ENCODE measurements around the gene SOS2.

DNA sequence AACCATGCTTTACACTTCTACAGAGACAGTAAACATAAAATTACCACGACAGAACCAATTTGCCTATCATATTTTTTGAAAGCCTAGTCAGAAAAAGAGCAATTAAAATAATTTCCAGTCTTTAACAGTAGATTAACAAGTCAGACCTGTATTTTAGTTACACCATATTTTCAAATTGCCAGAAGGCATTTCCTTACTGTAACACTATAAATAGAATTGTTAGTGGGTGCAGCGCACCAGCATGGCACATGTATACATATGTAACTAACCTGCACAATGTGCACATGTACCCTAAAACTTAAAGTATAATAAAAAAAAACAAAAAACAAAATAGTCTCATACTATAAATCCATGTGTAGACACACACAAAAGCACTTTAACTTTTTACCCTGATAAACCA, 16.0 kb downstream of the SOS2 start:
- TF ChIP-seq POLR2AphosphoS5 (IDR thresholded peaks at IDR 0.05) (no peak), POLR2A (IDR thresholded peaks at IDR 0.05) (no peak), EP300 (IDR thresholded peaks at IDR 0.05) (no peak)
- TF ChIP-seq, protein P1, sequence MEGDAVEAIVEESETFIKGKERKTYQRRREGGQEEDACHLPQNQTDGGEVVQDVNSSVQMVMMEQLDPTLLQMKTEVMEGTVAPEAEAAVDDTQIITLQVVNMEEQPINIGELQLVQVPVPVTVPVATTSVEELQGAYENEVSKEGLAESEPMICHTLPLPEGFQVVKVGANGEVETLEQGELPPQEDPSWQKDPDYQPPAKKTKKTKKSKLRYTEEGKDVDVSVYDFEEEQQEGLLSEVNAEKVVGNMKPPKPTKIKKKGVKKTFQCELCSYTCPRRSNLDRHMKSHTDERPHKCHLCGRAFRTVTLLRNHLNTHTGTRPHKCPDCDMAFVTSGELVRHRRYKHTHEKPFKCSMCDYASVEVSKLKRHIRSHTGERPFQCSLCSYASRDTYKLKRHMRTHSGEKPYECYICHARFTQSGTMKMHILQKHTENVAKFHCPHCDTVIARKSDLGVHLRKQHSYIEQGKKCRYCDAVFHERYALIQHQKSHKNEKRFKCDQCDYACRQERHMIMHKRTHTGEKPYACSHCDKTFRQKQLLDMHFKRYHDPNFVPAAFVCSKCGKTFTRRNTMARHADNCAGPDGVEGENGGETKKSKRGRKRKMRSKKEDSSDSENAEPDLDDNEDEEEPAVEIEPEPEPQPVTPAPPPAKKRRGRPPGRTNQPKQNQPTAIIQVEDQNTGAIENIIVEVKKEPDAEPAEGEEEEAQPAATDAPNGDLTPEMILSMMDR (IDR thresholded peaks at IDR 0.05): no peak
